ENCODE measurements around the gene TGFBR3. TPM values are rescaled to one million over a fixed set of nuclear protein-coding genes. Genes with fewer than 3 reads are reported as not detected.

Gene TGFBR3
- total RNA-seq, 1 experiment from 2014 or later: 2.4 TPM

- H2BK5ac ChIP-seq (ENCODE audit: insufficient read length, low read length): no peak overlapping the region
- H3K18ac ChIP-seq (ENCODE audit: insufficient read length, low read depth, low read length): no peak overlapping the region
- Mint-ChIP-seq H3K27ac (no peak overlapping the region), H3K4me3 (no peak overlapping the region), H3K9me3 (no peaks in the 10 kb centered on the region), H3K27me3 (ENCODE audit: low read depth) (no peaks in the 10 kb centered on the region), H3K4me1 (peaks cover 7 to 21% of the 10 kb centered on the region in 2 experiments), H3K36me3 (ENCODE audit: insufficient read depth in 1 of 3, low read depth in 3 of 3) (no peaks in the 10 kb centered on the region)
- no peak overlapping the region for H2BK12ac ChIP-seq (ENCODE audit: insufficient read length, low read depth, low read length)
- H3T11ph ChIP-seq (ENCODE audit: low read length): no peak overlapping the region
- no peak overlapping the region for H2BK20ac ChIP-seq (ENCODE audit: low read depth, low read length, poor library complexity, severe bottlenecking)
- H4K91ac ChIP-seq (ENCODE audit: insufficient read length, low read depth, low read length): no peak overlapping the region
- no peaks in the 10 kb centered on the region for H3K79me2 ChIP-seq (ENCODE audit: insufficient read depth, low read length)
- DNase-seq: no peak
- WGBS (ENCODE audit: extremely low coverage, insufficient read length, low lambda C conversion rate): no CpG with 5 or more reads among the region's 5 CpGs
- no peaks in the 10 kb centered on the region for H4K20me1 ChIP-seq (ENCODE audit: control insufficient read depth, insufficient read depth, insufficient read length)
- no peak overlapping the region for H3K23ac ChIP-seq (ENCODE audit: insufficient read length, low read depth, low read length)
- H3K4ac ChIP-seq (ENCODE audit: low read depth, low read length): no peak overlapping the region
- H3K27me3 ChIP-seq (ENCODE audit: insufficient read depth, low read length): no peaks in the 10 kb centered on the region
- no peak overlapping the region for H2BK120ac ChIP-seq (ENCODE audit: low read depth, low read length, poor library complexity, severe bottlenecking)
- H2AK5ac ChIP-seq (ENCODE audit: insufficient read length, low read length): no peak overlapping the region
- no peaks in the 10 kb centered on the region for H3K23me2 ChIP-seq (ENCODE audit: insufficient read length, low read depth, low read length, poor library complexity, severe bottlenecking)
- H3K56ac ChIP-seq (ENCODE audit: insufficient read length, low read depth, low read length): no peak overlapping the region
- no peak overlapping the region for H2AFZ ChIP-seq (ENCODE audit: low read length)
- H3K27ac ChIP-seq (ENCODE audit: insufficient read length, low read depth, low read length): no peak overlapping the region
- no peak overlapping the region for H3K4me2 ChIP-seq (ENCODE audit: insufficient read depth, insufficient read length, low read length)
- H4K5ac ChIP-seq (ENCODE audit: insufficient read length, low read depth, low read length): no peak overlapping the region
- TF ChIP-seq CTCF (conservative IDR thresholded peaks at IDR 0.05): no peak
- H3K4me1 ChIP-seq (ENCODE audit: insufficient read depth, low read length): no peaks in the 10 kb centered on the region; the same call in none of the 2 replicates
- no peak overlapping the region for H2BK15ac ChIP-seq (ENCODE audit: low read depth, low read length)
- H3K14ac ChIP-seq (ENCODE audit: insufficient read depth, low read length): no peak overlapping the region
- H3K9ac ChIP-seq (ENCODE audit: extremely low read depth, insufficient read length, low read length): no peak overlapping the region
- no peaks in the 10 kb centered on the region for H3K79me1 ChIP-seq (ENCODE audit: insufficient read depth, low read depth, low read length, poor library complexity, severe bottlenecking)
- H3K9me3 ChIP-seq (ENCODE audit: control insufficient read depth, low read depth, low read length): no peaks in the 10 kb centered on the region
- H4K8ac ChIP-seq (replicated peaks; ENCODE audit: insufficient read length, low read depth, low read length): no peak overlapping the region
Observed at GRCh38 chr1:91817211-91817905, 68.6 kb downstream of the TGFBR3 start.
